ENCODE data around the gene CACNG7.

GRCh38 chr19:53868091-53868891 lies 40.8 kb upstream of the CACNG7 start:
- no peak for TF ChIP-seq CTCF (IDR thresholded peaks at IDR 0.05)
- TF ChIP-seq POLR2A (IDR thresholded peaks at IDR 0.05) = no peak

Data from testis (tissue), 2 donors.